ENCODE results near the gene TTC5.
"Not testable (repeated sequence)": the region's sequence is repeated elsewhere in the genome, so short reads cannot be mapped to it uniquely, and the experiment has no call there.

Gene TTC5

DNA sequence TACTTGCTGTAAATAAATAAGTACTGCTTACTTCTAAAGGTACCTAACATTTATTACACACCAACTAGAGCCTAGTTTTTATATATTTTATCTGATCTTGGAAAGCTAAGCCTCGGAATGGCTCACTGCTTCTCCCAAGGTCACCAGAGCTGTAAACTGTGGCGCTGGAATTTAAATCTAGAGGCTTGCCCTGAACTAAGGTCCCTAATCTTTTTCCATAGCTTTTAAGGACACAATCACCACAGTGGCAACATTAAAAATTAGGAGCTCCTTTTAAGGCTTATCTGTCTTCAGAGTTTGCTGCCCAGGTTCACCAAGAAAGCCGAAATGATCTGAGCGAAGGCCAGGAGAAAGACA lies 26.7 kb upstream of the TTC5 start:
- no peak for TF ChIP-seq POLR2A (IDR thresholded peaks at IDR 0.05; ENCODE audit: low read length)
- TF ChIP-seq GATA1 (IDR thresholded peaks at IDR 0.05; ENCODE audit: low read depth, low read length): no peak
- no peak for DNase-seq

DNA sequence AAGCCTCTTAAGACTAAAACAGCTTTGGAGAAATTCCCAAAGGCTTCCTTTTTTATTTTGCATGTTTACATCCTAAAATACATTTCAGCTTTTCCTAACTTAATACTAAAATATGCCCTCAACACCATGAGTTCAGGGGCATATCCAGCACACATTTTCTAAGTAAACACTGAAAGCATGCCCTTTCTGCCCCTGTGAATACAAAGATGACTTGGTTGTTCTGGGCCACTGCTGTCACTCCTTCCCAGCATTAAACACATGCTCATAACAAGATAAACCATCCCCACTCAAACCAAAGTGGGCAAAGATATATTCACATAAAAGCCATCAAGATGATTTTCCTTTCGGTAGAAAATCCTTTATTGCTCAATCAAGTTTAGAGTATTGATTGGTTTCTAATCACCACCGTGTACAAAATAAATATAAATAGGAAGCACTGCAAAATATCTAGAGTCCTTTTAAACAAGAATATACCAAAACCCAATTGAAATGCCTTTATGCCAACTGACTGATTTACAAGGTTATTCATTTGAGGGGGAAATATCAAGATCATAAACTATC lies 25.4 kb upstream of the TTC5 start:
- DNase-seq: no peak
- TF ChIP-seq POLR2A (IDR thresholded peaks at IDR 0.05; ENCODE audit: low read length) (no peak), GATA1 (IDR thresholded peaks at IDR 0.05; ENCODE audit: low read depth, low read length) (no peak)

DNA sequence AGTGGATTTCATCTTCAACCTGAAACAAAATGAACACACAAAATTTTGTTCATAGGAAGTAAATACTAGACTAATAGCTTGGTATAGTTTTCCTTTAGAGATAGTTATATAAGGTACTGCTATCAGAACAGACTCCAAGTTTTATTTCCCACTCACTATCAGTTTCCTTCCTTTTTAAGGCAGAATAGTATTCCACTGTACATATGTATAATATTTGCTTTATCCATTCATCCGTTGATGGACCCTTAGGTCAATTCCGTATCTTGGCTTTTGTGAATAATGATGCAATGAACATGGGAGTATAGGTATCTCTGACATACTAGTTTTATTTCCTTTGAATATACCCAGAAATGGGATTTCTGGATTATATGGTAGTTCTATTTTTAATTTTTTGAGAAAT lies 23.6 kb upstream of the TTC5 start:
- TF ChIP-seq GATA1 (IDR thresholded peaks at IDR 0.05; ENCODE audit: low read depth, low read length): no peak
- TF ChIP-seq POLR2A (IDR thresholded peaks at IDR 0.05; ENCODE audit: low read length): no peak
- no peak for DNase-seq

DNA sequence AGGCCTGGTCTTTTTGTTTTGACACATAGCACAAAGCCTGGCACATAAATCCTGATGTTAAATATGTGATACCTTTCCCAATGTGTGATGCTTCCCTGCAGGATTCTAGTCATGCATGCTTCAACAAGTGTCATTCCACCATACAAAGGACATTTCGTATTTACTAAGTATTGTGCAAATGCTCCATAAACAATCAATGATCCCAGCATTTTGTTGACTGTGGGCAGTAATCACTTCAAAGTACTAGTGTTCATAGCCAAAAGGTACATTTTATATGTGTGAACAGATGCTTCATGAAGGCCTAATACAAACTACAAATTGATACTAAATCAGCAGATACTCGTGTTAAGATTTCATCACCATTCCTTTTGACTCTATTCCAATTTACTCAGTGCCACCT lies 23.0 kb upstream of the TTC5 start:
- DNase-seq: no peak
- TF ChIP-seq GATA1 (IDR thresholded peaks at IDR 0.05; ENCODE audit: low read depth, low read length): no peak
- no peak for TF ChIP-seq POLR2A (IDR thresholded peaks at IDR 0.05; ENCODE audit: low read length)

DNA sequence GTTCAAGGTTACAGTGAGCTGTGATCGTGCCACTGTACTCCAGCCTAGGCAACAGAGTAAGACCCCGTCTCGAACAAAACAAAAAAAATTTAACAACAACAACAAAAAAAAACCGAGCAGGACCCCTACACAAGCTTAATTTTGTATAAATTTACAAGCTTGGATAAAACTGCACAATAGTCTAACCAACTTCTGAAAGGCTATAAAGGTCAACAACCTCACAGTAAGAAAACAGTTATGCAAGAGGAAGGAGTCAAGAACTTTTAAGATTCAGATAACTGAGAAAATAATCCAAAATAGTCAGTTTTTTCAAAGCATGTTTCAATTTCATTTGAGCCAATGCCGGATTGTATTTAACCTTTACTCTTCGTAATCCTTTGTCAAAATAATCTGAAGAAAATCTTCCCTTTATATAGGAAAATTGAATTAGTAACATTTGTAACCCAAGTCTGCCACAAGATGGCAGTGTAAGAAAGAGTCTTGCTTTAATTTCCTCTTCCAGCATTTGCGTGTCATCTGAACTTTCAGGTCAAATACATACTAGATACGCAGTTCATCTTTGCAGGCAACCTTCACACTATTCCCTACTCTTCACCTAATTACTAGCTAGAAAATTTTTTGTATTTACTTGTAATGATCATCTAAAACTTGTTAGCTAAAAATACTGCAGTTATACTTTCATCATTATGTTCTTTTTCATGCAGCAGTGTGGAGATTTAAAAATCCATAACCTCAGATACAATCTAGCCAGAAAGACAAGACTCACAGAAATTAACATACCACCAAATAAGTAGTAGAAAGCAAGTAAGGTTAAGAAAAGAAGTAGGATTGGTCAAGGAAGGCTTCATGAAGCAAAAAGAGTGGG lies 21.5 kb upstream of the TTC5 start:
- TF ChIP-seq GATA1 (IDR thresholded peaks at IDR 0.05; ENCODE audit: low read depth, low read length) (no peak), POLR2A (IDR thresholded peaks at IDR 0.05; ENCODE audit: low read length) (no peak)
- DNase-seq: peak; percentile 69 to 82

DNA sequence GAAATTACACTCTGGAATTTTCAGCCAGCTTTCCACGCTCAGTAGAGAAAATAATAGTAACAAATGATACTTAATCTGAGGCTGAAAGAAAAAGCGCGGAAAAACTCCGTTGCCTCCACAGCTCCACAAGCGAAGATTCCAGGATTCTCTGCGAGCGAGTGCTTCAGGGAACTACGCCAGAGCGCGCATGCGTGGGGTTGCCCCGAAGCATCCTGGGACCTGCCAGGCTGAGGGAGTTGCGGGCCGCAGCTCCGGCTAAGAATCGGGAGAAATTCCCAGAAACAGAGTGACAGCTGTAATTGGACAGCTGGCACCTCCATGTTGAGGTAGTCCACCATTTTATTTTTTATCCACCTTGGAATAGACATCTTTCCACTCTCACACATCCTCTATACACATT lies 12.0 kb upstream of the TTC5 start:
- no peak for DNase-seq
- TF ChIP-seq POLR2A (IDR thresholded peaks at IDR 0.05; ENCODE audit: low read length) (no peak), GATA1 (IDR thresholded peaks at IDR 0.05; ENCODE audit: low read depth, low read length) (no peak)

DNA sequence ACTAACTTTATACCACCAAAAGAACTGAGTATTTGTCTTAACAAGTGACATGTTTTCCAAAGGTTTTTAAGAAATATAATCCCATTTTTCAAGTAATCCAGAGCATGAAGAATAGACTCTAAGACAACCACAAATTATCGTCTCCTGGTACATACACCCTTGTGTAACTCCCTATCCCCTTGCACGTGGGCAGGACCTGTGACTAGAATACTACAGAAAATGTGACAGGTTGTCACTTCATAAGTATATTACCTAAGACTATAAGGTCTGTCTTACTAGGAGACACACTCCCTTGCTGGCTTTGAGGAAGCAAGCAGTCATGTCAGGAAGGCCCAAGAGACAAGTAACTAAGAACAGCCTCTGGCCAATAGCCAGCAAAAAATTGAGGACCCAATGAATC lies 8.3 kb upstream of the TTC5 start:
- no peak for DNase-seq
- TF ChIP-seq GATA1 (IDR thresholded peaks at IDR 0.05; ENCODE audit: low read depth, low read length) (no peak), POLR2A (IDR thresholded peaks at IDR 0.05; ENCODE audit: low read length) (no peak)

DNA sequence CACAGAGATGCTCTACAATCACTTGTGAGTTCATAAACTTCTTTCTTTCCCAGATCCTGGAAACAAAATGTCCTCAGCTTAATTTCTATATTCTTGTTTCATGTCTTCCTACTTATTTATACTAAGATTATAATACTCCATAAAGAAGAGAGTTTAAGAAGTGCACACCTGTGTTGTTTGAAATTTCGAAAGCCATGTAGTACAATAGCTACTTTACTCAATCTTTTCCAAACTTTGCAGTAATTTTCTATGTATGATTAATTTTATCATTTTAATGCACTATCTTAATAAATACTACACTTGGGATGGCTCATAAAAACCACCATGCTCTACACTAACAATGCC lies 300 bp upstream of the TTC5 start:
- no peak for TF ChIP-seq POLR2A (IDR thresholded peaks at IDR 0.05; ENCODE audit: low read length)
- no peak for TF ChIP-seq GATA1 (IDR thresholded peaks at IDR 0.05; ENCODE audit: low read depth, low read length)
- no peak for DNase-seq

DNA sequence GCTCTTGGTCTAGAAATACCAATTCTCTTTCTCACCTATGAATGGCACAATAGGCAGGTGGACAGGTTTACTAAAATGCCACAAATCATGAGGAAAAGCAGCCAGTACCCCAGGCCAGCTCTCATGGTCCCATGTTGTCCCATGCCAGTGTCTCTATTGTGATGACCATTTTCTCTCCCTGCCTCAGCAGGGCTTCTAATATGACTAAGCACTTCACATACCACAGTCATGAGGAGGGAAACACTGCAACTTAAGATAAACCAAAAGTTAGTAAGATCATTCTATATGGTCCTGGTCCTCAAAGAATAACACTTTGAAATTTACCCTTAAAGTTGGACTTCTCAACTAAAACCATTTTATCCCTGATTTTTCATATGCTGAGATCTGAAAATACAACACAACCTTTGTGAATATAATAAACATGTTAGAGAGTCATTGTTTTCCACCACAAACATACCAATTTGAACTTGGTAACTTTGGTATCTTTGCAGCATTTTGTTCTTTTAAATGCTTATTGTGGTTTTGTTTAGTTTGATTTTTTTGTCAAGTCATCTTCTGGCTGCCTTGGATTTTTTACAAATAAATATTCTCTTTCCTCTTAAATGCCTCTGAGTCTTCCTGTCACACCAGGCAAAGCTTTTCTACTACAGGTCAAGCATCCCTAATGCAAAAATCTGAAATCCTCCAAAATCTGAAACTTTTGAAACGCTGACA lies 3.6 kb downstream of the TTC5 start:
- TF ChIP-seq GATA1 (IDR thresholded peaks at IDR 0.05; ENCODE audit: low read depth, low read length): no peak
- DNase-seq: peak; percentile 23 to 37

DNA sequence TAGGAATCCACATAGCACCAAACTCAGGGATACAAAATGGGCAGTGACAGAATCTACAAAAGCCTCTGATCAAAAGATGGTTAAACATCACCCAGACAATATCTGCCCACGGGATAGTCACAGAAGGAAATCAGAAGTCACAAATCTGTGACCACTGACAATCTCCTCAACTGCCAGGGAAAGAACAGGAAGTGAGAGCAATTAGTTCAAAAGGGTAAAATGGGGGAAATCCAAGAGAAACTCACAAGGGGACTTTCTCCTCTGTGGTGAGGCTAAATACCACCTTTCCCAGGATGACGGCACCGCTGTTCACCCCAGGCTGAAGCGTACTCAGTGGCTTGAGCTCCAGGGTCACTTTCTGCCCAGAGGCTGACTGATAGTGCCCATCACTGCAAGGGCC lies 10.7 kb downstream of the TTC5 start:
- no peak for TF ChIP-seq POLR2A (IDR thresholded peaks at IDR 0.05; ENCODE audit: low read length)
- DNase-seq: no peak

DNA sequence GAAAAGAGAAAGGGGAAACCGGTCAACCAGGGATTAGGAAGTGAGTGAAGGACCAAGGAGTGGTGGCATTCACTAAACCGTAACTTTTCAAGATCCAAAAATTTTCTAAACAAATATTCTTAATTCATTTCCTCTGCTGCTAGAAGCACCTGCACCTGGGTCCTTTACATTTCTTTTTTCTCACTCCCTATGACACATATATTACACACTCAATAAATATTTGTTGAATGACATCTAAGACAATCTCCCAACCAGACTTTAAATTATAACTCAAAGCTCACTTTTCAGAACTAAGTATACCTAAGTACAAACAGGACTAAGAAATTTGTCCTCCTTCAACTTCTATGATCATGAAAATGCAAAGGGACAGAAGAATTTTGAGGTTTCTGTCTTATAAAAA lies 11.1 kb downstream of the TTC5 start:
- DNase-seq: no peak
- TF ChIP-seq POLR2A (IDR thresholded peaks at IDR 0.05; ENCODE audit: low read length) (no peak), GATA1 (IDR thresholded peaks at IDR 0.05; ENCODE audit: low read depth, low read length) (no peak)

DNA sequence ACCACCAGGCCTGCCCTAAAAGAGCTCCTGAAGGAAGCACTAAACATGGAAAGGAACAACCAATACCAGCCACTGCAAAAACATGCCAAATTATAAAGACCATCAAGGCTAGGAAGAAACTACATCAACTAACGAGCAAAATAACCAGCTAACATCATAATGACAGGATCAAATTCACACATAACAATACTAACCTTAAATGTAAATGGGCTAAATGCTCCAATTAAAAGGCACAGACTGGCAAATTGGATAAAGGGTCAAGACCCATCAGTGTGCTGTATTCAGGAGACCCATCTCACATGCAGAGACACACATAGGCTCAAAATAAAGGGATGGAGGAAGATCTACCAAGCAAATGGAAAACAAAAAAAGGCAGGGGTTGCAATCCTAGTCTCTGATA lies 23.8 kb downstream of the TTC5 start:
- DNase-seq: not testable (repeated sequence)

DNA sequence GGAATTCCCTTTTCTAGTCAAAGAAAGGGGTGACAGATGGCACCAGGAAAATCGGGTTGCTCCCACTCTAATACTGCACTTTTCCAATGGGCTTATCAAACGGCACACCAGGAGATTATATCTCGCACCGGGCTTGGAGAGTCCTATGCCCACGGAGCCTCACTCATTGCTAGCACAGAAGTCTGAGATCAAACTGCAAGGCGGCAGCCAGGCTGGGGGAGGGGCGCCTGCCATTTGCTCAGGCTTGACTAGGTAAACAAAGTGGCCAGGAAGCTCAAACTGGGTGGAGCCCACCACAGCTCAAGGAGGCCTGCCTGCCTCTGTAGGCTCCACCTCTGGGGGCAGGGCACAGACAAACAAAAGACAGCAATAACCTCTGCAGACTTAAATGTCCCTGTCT lies 25.5 kb downstream of the TTC5 start:
- not testable (repeated sequence) for DNase-seq

DNA sequence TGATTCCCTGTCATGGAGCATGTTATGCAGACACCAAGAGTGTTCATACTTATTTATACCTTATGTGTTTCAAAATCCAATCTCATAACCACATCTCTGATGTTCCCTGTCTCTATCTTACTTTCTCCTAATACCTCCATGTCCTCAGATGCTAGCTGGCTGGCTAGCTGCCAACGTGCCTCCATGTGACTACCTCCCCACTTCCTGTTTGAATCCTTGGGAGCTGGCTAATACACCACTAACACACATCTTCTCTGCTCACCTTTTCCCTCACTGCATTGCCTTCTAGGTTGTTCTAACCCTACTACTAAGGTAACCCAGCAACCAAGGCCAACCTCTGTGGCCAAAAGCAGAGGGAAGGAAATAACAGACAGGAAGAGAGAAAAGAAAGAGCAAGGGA lies 27.3 kb downstream of the TTC5 start:
- DNase-seq: peak; percentile 4 to 5
- TF ChIP-seq GATA1 (IDR thresholded peaks at IDR 0.05; ENCODE audit: low read depth, low read length): no peak
- no peak for TF ChIP-seq POLR2A (IDR thresholded peaks at IDR 0.05; ENCODE audit: low read length)

DNA sequence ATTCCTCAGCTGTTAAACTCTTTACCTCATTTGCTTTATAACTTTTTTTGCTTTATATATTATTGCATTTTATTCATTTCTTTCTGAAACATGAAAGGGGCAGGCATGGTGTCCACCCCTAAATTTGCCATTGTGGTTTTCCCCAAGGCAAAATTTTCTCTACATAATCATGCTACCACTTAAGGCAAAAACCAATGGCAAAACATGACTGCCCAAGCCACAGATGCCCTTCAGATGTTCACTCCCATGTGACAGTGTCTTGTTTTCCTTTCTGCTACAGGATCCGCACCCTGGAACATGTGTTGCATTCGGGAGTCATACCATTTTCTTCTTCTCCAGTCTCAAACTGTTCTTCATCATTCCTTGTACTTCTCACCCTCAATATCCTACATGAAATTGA lies 28.3 kb downstream of the TTC5 start:
- no peak for TF ChIP-seq POLR2A (IDR thresholded peaks at IDR 0.05; ENCODE audit: low read length)
- no peak for TF ChIP-seq GATA1 (IDR thresholded peaks at IDR 0.05; ENCODE audit: low read depth, low read length)
- no peak for DNase-seq
